Peyer's patch (tissue), 4 donors: Measurements from ENCODE around the gene HCAR2.
"Not testable (repeated sequence)": the region's sequence is repeated elsewhere in the genome, so short reads cannot be mapped to it uniquely, and the experiment has no call there.

Experiments
- POLR2A ChIP-seq, 2 donors: fragments of 450-650 bp; IDR thresholded peaks; one replicate each; pipeline ENCODE4 v1.5.1; 2017; ENCODE audit warnings: antibody characterized with exemption in 2 of 2, mild to moderate bottlenecking in 2 of 2, moderate library complexity in 2 of 2
- TF ChIP-seq, protein P1 (sequence below), 6 experiments: fragments of 450-650 bp in 4 of 6; fragments of 200-600 bp in 2 of 6; sonication (generic) in 1 of 6; IDR thresholded peaks; one replicate each; pipeline ENCODE4 v1.5.1; 2017 to 2019; ENCODE audit warnings: antibody characterized with exemption in 6 of 6, mild to moderate bottlenecking in 3 of 6, moderate library complexity in 1 of 6

- TF ChIP-seq, protein P1, sequence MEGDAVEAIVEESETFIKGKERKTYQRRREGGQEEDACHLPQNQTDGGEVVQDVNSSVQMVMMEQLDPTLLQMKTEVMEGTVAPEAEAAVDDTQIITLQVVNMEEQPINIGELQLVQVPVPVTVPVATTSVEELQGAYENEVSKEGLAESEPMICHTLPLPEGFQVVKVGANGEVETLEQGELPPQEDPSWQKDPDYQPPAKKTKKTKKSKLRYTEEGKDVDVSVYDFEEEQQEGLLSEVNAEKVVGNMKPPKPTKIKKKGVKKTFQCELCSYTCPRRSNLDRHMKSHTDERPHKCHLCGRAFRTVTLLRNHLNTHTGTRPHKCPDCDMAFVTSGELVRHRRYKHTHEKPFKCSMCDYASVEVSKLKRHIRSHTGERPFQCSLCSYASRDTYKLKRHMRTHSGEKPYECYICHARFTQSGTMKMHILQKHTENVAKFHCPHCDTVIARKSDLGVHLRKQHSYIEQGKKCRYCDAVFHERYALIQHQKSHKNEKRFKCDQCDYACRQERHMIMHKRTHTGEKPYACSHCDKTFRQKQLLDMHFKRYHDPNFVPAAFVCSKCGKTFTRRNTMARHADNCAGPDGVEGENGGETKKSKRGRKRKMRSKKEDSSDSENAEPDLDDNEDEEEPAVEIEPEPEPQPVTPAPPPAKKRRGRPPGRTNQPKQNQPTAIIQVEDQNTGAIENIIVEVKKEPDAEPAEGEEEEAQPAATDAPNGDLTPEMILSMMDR (IDR thresholded peaks at IDR 0.05) = not testable (repeated sequence)
- TF ChIP-seq POLR2A (IDR thresholded peaks at IDR 0.05) = not testable (repeated sequence)
Measured at GRCh38 chr12:122713491-122714188, 10.5 kb upstream of the HCAR2 start.
